Fibroblast of skin of back (primary cell): ENCODE results near the gene FOXK2.
"Not testable (repeated sequence)": the region's sequence is repeated elsewhere in the genome, so short reads cannot be mapped to it uniquely, and the experiment has no call there.

Experiments used
- DNase-seq: peaks from one replicate; pipeline ENCODE4 v3.0.0-alpha.2; 2013

The FOXK2 gene

GRCh38 chr17:82534401-82534812, 14.9 kb downstream of the FOXK2 start:
- no peak for DNase-seq

- peak; percentile 61 for DNase-seq
Observed at GRCh38 chr17:82536512-82537201, 17.1 kb downstream of the FOXK2 start.

GRCh38 chr17:82537228-82537627, 17.7 kb downstream of the FOXK2 start:
- DNase-seq = not testable (repeated sequence)

GRCh38 chr17:82539076-82539475, 19.5 kb downstream of the FOXK2 start:
- not testable (repeated sequence) for DNase-seq

GRCh38 chr17:82542439-82542838, 22.9 kb downstream of the FOXK2 start:
- no peak for DNase-seq

GRCh38 chr17:82544431-82545070, 25.0 kb downstream of the FOXK2 start:
- no peak for DNase-seq

- no peak for DNase-seq
Observed at GRCh38 chr17:82545071-82545462, 25.5 kb downstream of the FOXK2 start.

- no peak for DNase-seq
Observed at GRCh38 chr17:82547981-82548380, 28.4 kb downstream of the FOXK2 start.

GRCh38 chr17:82548681-82549303, 29.3 kb downstream of the FOXK2 start:
- no peak for DNase-seq

GRCh38 chr17:82551779-82552457, 32.4 kb downstream of the FOXK2 start:
- DNase-seq = peak; percentile 71

GRCh38 chr17:82552580-82552979, 33.0 kb downstream of the FOXK2 start:
- DNase-seq = no peak

- no peak for DNase-seq
Observed at GRCh38 chr17:82553210-82553930, 33.8 kb downstream of the FOXK2 start.

- not testable (repeated sequence) for DNase-seq
Observed at GRCh38 chr17:82557510-82557909, 38.0 kb downstream of the FOXK2 start.

- no peak for DNase-seq
Observed at GRCh38 chr17:82559566-82560251, 40.2 kb downstream of the FOXK2 start.

- no peak for DNase-seq
Observed at GRCh38 chr17:82560252-82560642, 40.7 kb downstream of the FOXK2 start.

GRCh38 chr17:82560802-82561428, 41.4 kb downstream of the FOXK2 start:
- DNase-seq = no peak

GRCh38 chr17:82561429-82562035, 42.0 kb downstream of the FOXK2 start:
- no peak for DNase-seq

GRCh38 chr17:82562718-82563220, 43.2 kb downstream of the FOXK2 start:
- not testable (repeated sequence) for DNase-seq

GRCh38 chr17:82563318-82563717, 43.8 kb downstream of the FOXK2 start:
- DNase-seq = no peak

- not testable (repeated sequence) for DNase-seq
Observed at GRCh38 chr17:82563745-82564144, 44.2 kb downstream of the FOXK2 start.

GRCh38 chr17:82564241-82564640, 44.7 kb downstream of the FOXK2 start:
- no peak for DNase-seq
